Measurements from ENCODE around the gene THBS1.

GRCh38 chr15:39645976-39646257 is 65.0 kb downstream of the THBS1 start:
- no peak for TF ChIP-seq CTCF (IDR thresholded peaks at IDR 0.05)
- no peak for TF ChIP-seq ZFX (IDR thresholded peaks at IDR 0.05; ENCODE audit: borderline replicate concordance)
